Smooth muscle cell (in vitro differentiated cells): ENCODE data around the gene FRS3. TPM values are rescaled to one million over a fixed set of nuclear protein-coding genes. Genes with fewer than 3 reads are reported as not detected.

Experiments used
- polyA plus RNA-seq: library from polyadenylated mRNA; unstranded; fragments of >200 nt; fragmentation: Nextera tagmentation; extraction: Ambion mirVana; gene quantifications from 2 replicates; pipeline ENCODE4 v1.2.1, GENCODE V29; 2016
- small RNA-seq: library from RNA; depleted of rRNA; stranded (forward); fragments of <200 nt; gene quantifications from one replicate; pipeline ENCODE3, GENCODE V24; 2014
- total RNA-seq: library from RNA; depleted of rRNA; stranded (reverse); fragments of >200 nt; gene quantifications from 2 replicates; pipeline ENCODE4 v1.2.3, GENCODE V29; 2014

The FRS3 gene
- total and polyA plus RNA-seq, 2 experiments from 2014 or later = 3.1 to 6.4 TPM

Small RNA genes lying within 50 kb of the gene (small RNA-seq; reads per million reads assigned to genes)
- gene AL365205.2 = not detected
- gene AL365205.3 = not detected

Other genes starting within 250 kb of the FRS3 start
- 3.5 and 5.3 TPM in 2 replicates for gene FOXP4, start 233.5 kb downstream of the FRS3 start, total RNA-seq
- gene FOXP4, start 233.5 kb downstream of the FRS3 start, polyA plus RNA-seq = 31.9 and 35.9 TPM in 2 replicates
- 168 and 172 TPM in 2 replicates for gene MDFI, start 141.4 kb downstream of the FRS3 start, total RNA-seq
- gene MDFI, start 141.4 kb downstream of the FRS3 start, polyA plus RNA-seq = 92.9 and 102 TPM in 2 replicates
- 3.3 and 15.7 TPM in 2 replicates for gene TFEB, start 44.3 kb downstream of the FRS3 start, total RNA-seq
- 15.3 and 18.2 TPM in 2 replicates for gene TFEB, start 44.3 kb downstream of the FRS3 start, polyA plus RNA-seq
- gene PGC, start 32.5 kb downstream of the FRS3 start, total RNA-seq = not detected in 2 replicates
- gene PGC, start 32.5 kb downstream of the FRS3 start, polyA plus RNA-seq = not detected in 2 replicates
- gene PRICKLE4, start 882 bp upstream of the FRS3 start, total RNA-seq = 2.0 TPM in 1 of 2 replicates, not detected in the other
- 1.1 TPM in 1 of 2 replicates, not detected in the other for gene PRICKLE4, start 882 bp upstream of the FRS3 start, polyA plus RNA-seq
- gene TOMM6, start 7.8 kb upstream of the FRS3 start, total RNA-seq = 194 and 253 TPM in 2 replicates
- 233 and 235 TPM in 2 replicates for gene TOMM6, start 7.8 kb upstream of the FRS3 start, polyA plus RNA-seq
- 2.3 and 5.2 TPM in 2 replicates for gene USP49, start 115.5 kb upstream of the FRS3 start, total RNA-seq
- 1.9 and 3.0 TPM in 2 replicates for gene USP49, start 115.5 kb upstream of the FRS3 start, polyA plus RNA-seq
- 13.2 and 13.4 TPM in 2 replicates for gene MED20, start 141.2 kb upstream of the FRS3 start, total RNA-seq
- 14.0 and 14.9 TPM in 2 replicates for gene MED20, start 141.2 kb upstream of the FRS3 start, polyA plus RNA-seq
- 10.8 and 11.4 TPM in 2 replicates for gene BYSL, start 141.6 kb upstream of the FRS3 start, total RNA-seq
- 23.8 and 26.2 TPM in 2 replicates for gene BYSL, start 141.6 kb upstream of the FRS3 start, polyA plus RNA-seq
- gene CCND3, start 161.9 kb upstream of the FRS3 start, total RNA-seq = 31.5 and 48.0 TPM in 2 replicates
- gene CCND3, start 161.9 kb upstream of the FRS3 start, polyA plus RNA-seq = 84.2 and 107 TPM in 2 replicates